Adrenal gland (tissue), 5 donors: ENCODE data around the gene GFRA3.

Experiments
- POLR2A ChIP-seq, 2 donors: fragments of 450-650 bp; IDR thresholded peaks; one replicate each; pipeline ENCODE4 v1.6.1; 2017; ENCODE audit warnings: antibody characterized with exemption in 2 of 2, mild to moderate bottlenecking in 2 of 2, moderate library complexity in 1 of 2
- TF ChIP-seq, protein P1 (sequence below), 6 experiments: fragments of 450-650 bp in 4 of 6; fragments of 200-600 bp in 2 of 6; sonication (generic) in 1 of 6; IDR thresholded peaks; 1 replicate in 5 of 6; 2 replicates in 1 of 6; pipeline versions ENCODE4 v1.5.1 to v1.8.0; 2016 to 2021; ENCODE audit warnings: antibody characterized with exemption in 6 of 6, mild to moderate bottlenecking in 2 of 6, moderate library complexity in 1 of 6
- donor health status: DM: no; HTN: no; CAD: no.

- TF ChIP-seq, protein P1, sequence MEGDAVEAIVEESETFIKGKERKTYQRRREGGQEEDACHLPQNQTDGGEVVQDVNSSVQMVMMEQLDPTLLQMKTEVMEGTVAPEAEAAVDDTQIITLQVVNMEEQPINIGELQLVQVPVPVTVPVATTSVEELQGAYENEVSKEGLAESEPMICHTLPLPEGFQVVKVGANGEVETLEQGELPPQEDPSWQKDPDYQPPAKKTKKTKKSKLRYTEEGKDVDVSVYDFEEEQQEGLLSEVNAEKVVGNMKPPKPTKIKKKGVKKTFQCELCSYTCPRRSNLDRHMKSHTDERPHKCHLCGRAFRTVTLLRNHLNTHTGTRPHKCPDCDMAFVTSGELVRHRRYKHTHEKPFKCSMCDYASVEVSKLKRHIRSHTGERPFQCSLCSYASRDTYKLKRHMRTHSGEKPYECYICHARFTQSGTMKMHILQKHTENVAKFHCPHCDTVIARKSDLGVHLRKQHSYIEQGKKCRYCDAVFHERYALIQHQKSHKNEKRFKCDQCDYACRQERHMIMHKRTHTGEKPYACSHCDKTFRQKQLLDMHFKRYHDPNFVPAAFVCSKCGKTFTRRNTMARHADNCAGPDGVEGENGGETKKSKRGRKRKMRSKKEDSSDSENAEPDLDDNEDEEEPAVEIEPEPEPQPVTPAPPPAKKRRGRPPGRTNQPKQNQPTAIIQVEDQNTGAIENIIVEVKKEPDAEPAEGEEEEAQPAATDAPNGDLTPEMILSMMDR (IDR thresholded peaks at IDR 0.05): no peak
- no peak for TF ChIP-seq POLR2A (IDR thresholded peaks at IDR 0.05)
Observed at GRCh38 chr5:138245717-138246116, 28.7 kb downstream of the GFRA3 start.
